ENCODE results near the gene CNOT2.

The CNOT2 gene

GRCh38 chr12:70351076-70351475, 107.8 kb downstream of the CNOT2 start:
- DNase-seq = no peak
- peaks cover 20% of the 10 kb centered on the region for H3K36me3 ChIP-seq
- H3K4me3 ChIP-seq (ENCODE audit: low read depth, low read length) = no peak overlapping the region
- H3K9me3 ChIP-seq (ENCODE audit: severe bottlenecking) = no peaks in the 10 kb centered on the region
- TF ChIP-seq, protein P1, sequence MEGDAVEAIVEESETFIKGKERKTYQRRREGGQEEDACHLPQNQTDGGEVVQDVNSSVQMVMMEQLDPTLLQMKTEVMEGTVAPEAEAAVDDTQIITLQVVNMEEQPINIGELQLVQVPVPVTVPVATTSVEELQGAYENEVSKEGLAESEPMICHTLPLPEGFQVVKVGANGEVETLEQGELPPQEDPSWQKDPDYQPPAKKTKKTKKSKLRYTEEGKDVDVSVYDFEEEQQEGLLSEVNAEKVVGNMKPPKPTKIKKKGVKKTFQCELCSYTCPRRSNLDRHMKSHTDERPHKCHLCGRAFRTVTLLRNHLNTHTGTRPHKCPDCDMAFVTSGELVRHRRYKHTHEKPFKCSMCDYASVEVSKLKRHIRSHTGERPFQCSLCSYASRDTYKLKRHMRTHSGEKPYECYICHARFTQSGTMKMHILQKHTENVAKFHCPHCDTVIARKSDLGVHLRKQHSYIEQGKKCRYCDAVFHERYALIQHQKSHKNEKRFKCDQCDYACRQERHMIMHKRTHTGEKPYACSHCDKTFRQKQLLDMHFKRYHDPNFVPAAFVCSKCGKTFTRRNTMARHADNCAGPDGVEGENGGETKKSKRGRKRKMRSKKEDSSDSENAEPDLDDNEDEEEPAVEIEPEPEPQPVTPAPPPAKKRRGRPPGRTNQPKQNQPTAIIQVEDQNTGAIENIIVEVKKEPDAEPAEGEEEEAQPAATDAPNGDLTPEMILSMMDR (IDR thresholded peaks at IDR 0.05; ENCODE audit: low read depth, low read length) = no peak
- H3K27ac ChIP-seq = no peak overlapping the region
- no peaks in the 10 kb centered on the region for H3K27me3 ChIP-seq (ENCODE audit: insufficient read depth, low read depth, severe bottlenecking)

GRCh38 chr12:70353780-70354660, 110.8 kb downstream of the CNOT2 start:
- Histone ChIP-seq H3K9me3 (ENCODE audit: severe bottlenecking) (no peaks in the 10 kb centered on the region), H3K27me3 (ENCODE audit: insufficient read depth, low read depth, severe bottlenecking) (no peaks in the 10 kb centered on the region), H3K27ac (no peak overlapping the region), H3K36me3 (peaks cover 11% of the 10 kb centered on the region), H3K4me3 (ENCODE audit: low read depth, low read length) (no peak overlapping the region)
- TF ChIP-seq, protein P1 (IDR thresholded peaks at IDR 0.05; ENCODE audit: low read depth, low read length) = no peak
- DNase-seq = no peak

DNA sequence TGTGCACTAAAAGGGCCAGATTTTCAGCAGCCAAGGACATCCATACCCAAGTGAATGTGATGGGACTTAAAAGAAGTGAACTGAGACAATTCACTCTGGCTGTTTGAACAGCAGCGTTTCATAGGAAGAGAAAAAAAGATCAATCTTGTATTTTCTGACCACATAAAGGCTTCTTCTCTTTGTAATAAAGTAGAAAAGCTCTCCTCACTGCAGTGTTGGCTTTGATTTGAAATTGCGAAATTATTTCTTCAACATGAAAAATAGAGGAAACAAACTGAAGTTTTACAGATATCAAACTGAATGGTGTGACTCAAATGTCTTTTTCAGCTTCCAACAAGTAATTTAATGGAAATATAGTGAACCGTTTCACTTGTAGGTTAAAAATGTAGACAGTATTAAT, 111.6 kb downstream of the CNOT2 start:
- Histone ChIP-seq H3K27ac (no peak overlapping the region), H3K4me3 (ENCODE audit: low read depth, low read length) (no peak overlapping the region), H3K9me3 (ENCODE audit: severe bottlenecking) (no peaks in the 10 kb centered on the region), H3K27me3 (ENCODE audit: insufficient read depth, low read depth, severe bottlenecking) (no peaks in the 10 kb centered on the region), H3K36me3 (peaks cover 11% of the 10 kb centered on the region)
- DNase-seq = no peak
- TF ChIP-seq, protein P1 (IDR thresholded peaks at IDR 0.05; ENCODE audit: low read depth, low read length) = no peak

GRCh38 chr12:70355972-70356371, 112.7 kb downstream of the CNOT2 start:
- Histone ChIP-seq H3K27ac (no peak overlapping the region), H3K27me3 (ENCODE audit: insufficient read depth, low read depth, severe bottlenecking) (no peaks in the 10 kb centered on the region), H3K36me3 (peaks cover 11% of the 10 kb centered on the region), H3K9me3 (ENCODE audit: severe bottlenecking) (no peaks in the 10 kb centered on the region), H3K4me3 (ENCODE audit: low read depth, low read length) (no peak overlapping the region)
- DNase-seq = no peak
- TF ChIP-seq, protein P1 (IDR thresholded peaks at IDR 0.05; ENCODE audit: low read depth, low read length) = no peak

DNA sequence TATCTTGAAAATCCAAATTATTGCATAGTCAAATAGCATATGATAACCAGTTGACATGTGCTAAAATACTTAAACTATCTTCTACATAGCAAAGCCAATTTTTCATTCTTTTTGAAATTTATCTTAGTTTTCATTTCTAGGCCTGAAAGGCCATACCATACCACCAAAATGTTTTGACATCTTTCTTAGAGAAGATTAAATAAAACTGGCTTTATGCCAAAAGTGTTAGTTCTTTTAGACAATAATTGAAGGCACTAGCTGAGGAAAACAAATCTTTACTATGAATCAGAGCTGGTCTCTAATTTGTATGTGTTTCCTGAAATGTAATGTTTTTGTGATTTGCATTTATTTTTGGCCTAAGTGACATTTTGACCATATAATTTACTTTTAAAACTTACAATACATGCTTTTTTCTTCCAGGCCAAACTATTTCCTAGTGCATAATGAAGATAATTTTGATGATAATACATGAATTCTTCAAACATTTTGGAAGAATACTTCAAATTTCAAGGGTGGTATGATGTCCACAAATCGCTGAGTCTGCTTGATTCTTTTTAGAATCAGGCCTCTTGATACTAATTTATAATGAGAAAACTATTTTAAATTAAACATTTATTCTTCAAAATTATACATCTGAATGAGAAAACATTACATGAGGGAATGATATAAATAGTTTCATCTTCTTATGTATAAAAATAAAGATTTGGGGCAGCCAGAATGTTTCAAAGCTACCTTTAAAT, 116.4 kb downstream of the CNOT2 start:
- peaks cover 7% of the 10 kb centered on the region for H3K36me3 ChIP-seq
- H3K9me3 ChIP-seq (ENCODE audit: severe bottlenecking) = no peaks in the 10 kb centered on the region
- no peak for DNase-seq
- TF ChIP-seq, protein P1 (IDR thresholded peaks at IDR 0.05; ENCODE audit: low read depth, low read length) = no peak
- no peak overlapping the region for H3K4me3 ChIP-seq (ENCODE audit: low read depth, low read length)
- no peaks in the 10 kb centered on the region for H3K27me3 ChIP-seq (ENCODE audit: insufficient read depth, low read depth, severe bottlenecking)
- H3K27ac ChIP-seq = no peak overlapping the region
